CD14-positive monocyte (primary cell): ENCODE results near the gene OR5D14. TPM values are rescaled to one million over a fixed set of nuclear protein-coding genes. Genes with fewer than 3 reads are reported as not detected.

Experiments used
- DNase-seq, 3 donors: peaks; one replicate each; pipeline ENCODE4 v3.0.0-alpha.2; 2011 to 2022
- H2AFZ ChIP-seq: 2 replicates; pipeline ENCODE4 v1.6.0; 2012; ENCODE audit warnings: mild to moderate bottlenecking, low read depth, low read length, inconsistent platforms; ENCODE audit not compliant: insufficient read depth, poor library complexity, severe bottlenecking
- H3K27ac ChIP-seq, 2 donors: 1 replicate in 1 of 2; 2 replicates in 1 of 2; pipeline ENCODE4 v1.5.1; 2012 to 2013; ENCODE audit warnings: low read length in 2 of 2, control low read depth in 1 of 2, inconsistent platforms in 1 of 2, low read depth in 1 of 2, mild to moderate bottlenecking in 1 of 2
- H3K27me3 ChIP-seq, 2 donors: one replicate each; pipeline versions ENCODE4 v1.6.0 to v1.6.1; 2011 to 2013; ENCODE audit warnings: low read length in 2 of 2; ENCODE audit not compliant: control insufficient read depth in 2 of 2, insufficient read depth in 2 of 2
- H3K36me3 ChIP-seq, 2 donors: replicated peaks in 1 of 2; 1 replicate in 1 of 2; 2 replicates in 1 of 2; pipeline versions ENCODE4 v1.5.1 to v1.6.1; 2012 to 2013; ENCODE audit warnings: low read length in 2 of 2, control low read depth in 1 of 2, inconsistent platforms in 1 of 2, mild to moderate bottlenecking in 1 of 2; ENCODE audit not compliant: insufficient read depth in 2 of 2, control insufficient read depth in 1 of 2
- H3K4me1 ChIP-seq, 2 donors: 1 replicate in 1 of 2; 2 replicates in 1 of 2; pipeline versions ENCODE4 v1.5.1 to v1.6.1; 2012 to 2013; ENCODE audit warnings: low read length in 2 of 2, control low read depth in 1 of 2, inconsistent platforms in 1 of 2, mild to moderate bottlenecking in 1 of 2, moderate library complexity in 1 of 2; ENCODE audit not compliant: insufficient read depth in 2 of 2, control insufficient read depth in 1 of 2
- H3K4me2 ChIP-seq: replicated peaks from 2 replicates; pipeline ENCODE3; 2012; ENCODE audit warnings: low read length, moderate library complexity, mild to moderate bottlenecking; ENCODE audit not compliant: poor library complexity, severe bottlenecking; ENCODE audit errors: extremely low read depth
- H3K4me3 ChIP-seq, 3 experiments: fragments of 200-600 bp in 1 of 3; sonication (generic) in 1 of 3; replicated peaks in 1 of 3; 1 replicate in 2 of 3; 2 replicates in 1 of 3; pipeline ENCODE4 v1.5.1; 2011 to 2013; ENCODE audit warnings: low read length in 3 of 3, mild to moderate bottlenecking in 3 of 3, control low read depth in 2 of 3, low read depth in 2 of 3, inconsistent platforms in 1 of 3, moderate library complexity in 1 of 3
- H3K79me2 ChIP-seq: 2 replicates; pipeline ENCODE4 v1.6.0; 2012; ENCODE audit warnings: mild to moderate bottlenecking, control low read depth, inconsistent platforms, low read length, moderate library complexity; ENCODE audit not compliant: insufficient read depth
- H3K9ac ChIP-seq: 2 replicates; pipeline ENCODE4 v1.6.0; 2017; ENCODE audit warnings: low read length, mild to moderate bottlenecking; ENCODE audit not compliant: insufficient read depth, poor library complexity, severe bottlenecking
- H3K9me3 ChIP-seq, 2 donors: replicated peaks in 1 of 2; 1 replicate in 1 of 2; 2 replicates in 1 of 2; pipeline versions ENCODE4 v1.5.1 to v1.6.1; 2012 to 2013; ENCODE audit warnings: low read length in 2 of 2, control low read depth in 1 of 2; ENCODE audit not compliant: control insufficient read depth in 1 of 2, insufficient read depth in 1 of 2
- H4K20me1 ChIP-seq: 2 replicates; pipeline ENCODE4 v1.6.0; 2012; ENCODE audit warnings: mild to moderate bottlenecking, low read length, control low read depth, moderate library complexity; ENCODE audit not compliant: insufficient read depth
- H3K27ac Mint-ChIP-seq, 7 donors: one replicate each; pipeline ENCODE4 v1.8.0; 2020; ENCODE audit warnings: mild to moderate bottlenecking in 7 of 7, mixed read lengths in 7 of 7, moderate library complexity in 6 of 7, inconsistent platforms in 2 of 7
- H3K27me3 Mint-ChIP-seq, 3 donors: one replicate each; pipeline ENCODE4 v1.8.0; 2021 to 2022; ENCODE audit warnings: low read depth in 3 of 3, mild to moderate bottlenecking in 3 of 3, mixed read lengths in 3 of 3, moderate library complexity in 3 of 3, inconsistent platforms in 1 of 3
- H3K36me3 Mint-ChIP-seq, 2 donors: one replicate each; pipeline ENCODE4 v1.8.0; 2020; ENCODE audit warnings: mixed read lengths in 2 of 2, inconsistent platforms in 1 of 2, mild to moderate bottlenecking in 1 of 2
- H3K4me1 Mint-ChIP-seq: one replicate; pipeline ENCODE4 v1.8.0; 2020; ENCODE audit warnings: mild to moderate bottlenecking, mixed read lengths
- H3K4me3 Mint-ChIP-seq, 2 donors: one replicate each; pipeline ENCODE4 v1.8.0; 2020; ENCODE audit warnings: mild to moderate bottlenecking in 2 of 2, mixed read lengths in 2 of 2, moderate library complexity in 1 of 2
- H3K9me3 Mint-ChIP-seq, 7 donors: one replicate each; pipeline ENCODE4 v1.8.0; 2020 to 2022; ENCODE audit warnings: mixed read lengths in 7 of 7, mild to moderate bottlenecking in 6 of 7, moderate library complexity in 6 of 7, inconsistent platforms in 2 of 7
- WGBS: methylation state at CpG from one replicate; pipeline ENCODE4 v1.1.5; 2013; ENCODE audit warnings: missing lambda C conversion rate; ENCODE audit not compliant: insufficient coverage; 5-methylcytosine and 5-hydroxymethylcytosine counted together
- intact Hi-C, 2 donors: fragments of 100-400 bp; cut with micrococcal nuclease; formaldehyde crosslinking; loops; one replicate each; pipeline versions ENCODE4 v1.15.0 to v1.15.1; 2023
- polyA plus RNA-seq, 3 donors: library from polyadenylated mRNA; depleted of rRNA in 1 of 3; unstranded in 2 of 3; stranded (reverse) in 1 of 3; fragments of 300-500 nt in 2 of 3; fragments of >200 nt in 1 of 3; fragmentation: Illumina TruSeq in 2 of 3; gene quantifications; 1 replicate in 2 of 3; 2 replicates in 1 of 3; pipeline ENCODE4 v1.2.3, GENCODE V29; 2012 to 2021
- TF ChIP-seq, protein P1 (sequence below): fragments of 200-600 bp; IDR thresholded peaks from one replicate; pipeline ENCODE4 v1.8.0; 2022; ENCODE audit warnings: antibody characterized with exemption, mild to moderate bottlenecking

The OR5D14 gene
- polyA plus RNA-seq, 3 donors = not detected

DNA sequence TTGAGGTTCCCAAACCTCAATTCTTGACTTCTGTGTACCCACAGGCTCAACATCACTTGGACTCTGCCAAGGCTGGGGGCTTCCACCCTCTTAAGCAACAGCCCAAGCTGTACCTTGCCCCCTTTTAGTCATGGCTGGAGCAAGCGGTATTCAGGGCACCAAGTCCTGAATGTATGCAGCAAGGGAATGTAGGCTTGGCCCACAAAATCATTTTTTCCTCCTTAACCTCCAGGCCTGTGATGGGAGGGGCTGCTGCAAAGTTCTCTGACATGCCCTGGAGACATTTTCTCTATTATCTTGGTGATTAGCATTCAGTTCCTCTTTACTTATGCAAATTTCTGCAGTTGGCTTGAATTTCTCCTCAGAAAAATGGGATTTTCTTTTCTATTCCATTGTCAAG lies 10.9 kb downstream of the OR5D14 start:
- Histone ChIP-seq H3K27me3 (no peaks in the 10 kb centered on the region), H3K27ac (no peak overlapping the region), H3K4me3 (no peak overlapping the region), H3K4me2 (no peak overlapping the region), H3K4me1 (no peaks in the 10 kb centered on the region), H3K9me3 (peaks cover 20 to 30% of the 10 kb centered on the region in 2 donors), H3K36me3 (no peaks in the 10 kb centered on the region), H3K79me2 (no peaks in the 10 kb centered on the region), H2AFZ (no peak overlapping the region), H3K9ac (no peak overlapping the region), H4K20me1 (no peaks in the 10 kb centered on the region)
- Mint-ChIP-seq H3K4me3 (no peak overlapping the region), H3K36me3 (no peaks in the 10 kb centered on the region), H3K9me3 (peaks cover 6 to 15% (median 10%) of the 10 kb centered on the region in 7 donors), H3K27ac (no peak overlapping the region), H3K27me3 (no peaks in the 10 kb centered on the region), H3K4me1 (no peaks in the 10 kb centered on the region)
- WGBS = no CpG with 5 or more reads among the region's 1 CpG
- DNase-seq = no peak
- TF ChIP-seq, protein P1, sequence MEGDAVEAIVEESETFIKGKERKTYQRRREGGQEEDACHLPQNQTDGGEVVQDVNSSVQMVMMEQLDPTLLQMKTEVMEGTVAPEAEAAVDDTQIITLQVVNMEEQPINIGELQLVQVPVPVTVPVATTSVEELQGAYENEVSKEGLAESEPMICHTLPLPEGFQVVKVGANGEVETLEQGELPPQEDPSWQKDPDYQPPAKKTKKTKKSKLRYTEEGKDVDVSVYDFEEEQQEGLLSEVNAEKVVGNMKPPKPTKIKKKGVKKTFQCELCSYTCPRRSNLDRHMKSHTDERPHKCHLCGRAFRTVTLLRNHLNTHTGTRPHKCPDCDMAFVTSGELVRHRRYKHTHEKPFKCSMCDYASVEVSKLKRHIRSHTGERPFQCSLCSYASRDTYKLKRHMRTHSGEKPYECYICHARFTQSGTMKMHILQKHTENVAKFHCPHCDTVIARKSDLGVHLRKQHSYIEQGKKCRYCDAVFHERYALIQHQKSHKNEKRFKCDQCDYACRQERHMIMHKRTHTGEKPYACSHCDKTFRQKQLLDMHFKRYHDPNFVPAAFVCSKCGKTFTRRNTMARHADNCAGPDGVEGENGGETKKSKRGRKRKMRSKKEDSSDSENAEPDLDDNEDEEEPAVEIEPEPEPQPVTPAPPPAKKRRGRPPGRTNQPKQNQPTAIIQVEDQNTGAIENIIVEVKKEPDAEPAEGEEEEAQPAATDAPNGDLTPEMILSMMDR = no peak
- intact Hi-C loops = no loop called here

DNA sequence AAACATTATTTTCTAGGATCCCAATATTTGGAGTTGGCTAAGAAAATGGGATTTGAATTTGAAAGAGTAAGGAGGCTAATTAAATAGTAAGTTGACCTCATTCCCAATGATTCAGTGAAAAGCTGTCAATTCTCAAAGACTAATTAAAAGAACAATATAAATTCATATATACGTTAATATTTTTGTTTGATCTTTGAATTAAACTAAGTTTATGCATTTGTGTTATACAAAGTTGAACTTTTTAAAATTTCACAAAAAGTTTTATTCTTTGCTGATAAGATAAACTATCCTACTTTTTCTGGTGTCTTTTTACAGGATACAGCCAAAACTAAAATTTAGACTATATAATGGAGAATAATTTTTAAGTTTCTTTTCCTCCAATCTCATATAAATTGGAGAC lies 15.7 kb downstream of the OR5D14 start, which contains the start of gene OR5L1:
Gene OR5L1 (plus strand): TSS at position 301 of the 400 bp plus-strand sequence. CDS start 100 bp downstream, outside the sequence.
- no peak for DNase-seq
- no peaks in the 10 kb centered on the region for H3K4me1 ChIP-seq
- H3K4me2 ChIP-seq = no peak within 1 kb of the TSS
- H3K27me3 ChIP-seq = no peaks in the 10 kb centered on the region
- H3K27me3 Mint-ChIP-seq = no peaks in the 10 kb centered on the region
- no peaks in the 10 kb centered on the region for H3K79me2 ChIP-seq
- H3K36me3 Mint-ChIP-seq = no peaks in the 10 kb centered on the region
- no CpG with 5 or more reads among the region's 1 CpG for WGBS
- H3K9me3 ChIP-seq = peaks cover 19 to 23% of the 10 kb centered on the region in 2 donors
- TF ChIP-seq, protein P1 = no peak
- H3K4me1 Mint-ChIP-seq = no peaks in the 10 kb centered on the region
- H3K27ac Mint-ChIP-seq = no peak within 1 kb of the TSS
- H3K27ac ChIP-seq = no peak within 1 kb of the TSS
- peaks cover 2 to 13% (median 10%) of the 10 kb centered on the region in 7 donors for H3K9me3 Mint-ChIP-seq
- intact Hi-C loops = no loop called here
- no peaks in the 10 kb centered on the region for H3K36me3 ChIP-seq
- H3K4me3 Mint-ChIP-seq = no peak within 1 kb of the TSS
- no peaks in the 10 kb centered on the region for H4K20me1 ChIP-seq
- no peak within 1 kb of the TSS for H2AFZ ChIP-seq
- no peak within 1 kb of the TSS for H3K4me3 ChIP-seq
- no peak within 1 kb of the TSS for H3K9ac ChIP-seq
